C4-2B (cell line): ENCODE results near the gene HSF2.

Experiments
- CTCF ChIP-seq: fragments of 450-650 bp; conservative IDR thresholded peaks from 2 replicates; pipeline ENCODE4 v1.5.1; 2017; ENCODE audit warnings: mild to moderate bottlenecking
- ZFX ChIP-seq: fragments of 450-650 bp; IDR thresholded peaks from 2 replicates; pipeline ENCODE4 v1.6.1; 2017

- TF ChIP-seq CTCF, result no peak
- TF ChIP-seq ZFX, result no peak
These were observed 6.0 kb upstream of the HSF2 start for GRCh38 chr6:122393351-122393896.
